C4-2B (cell line): ENCODE data around the gene SCN7A.
"Not testable (repeated sequence)": the region's sequence is repeated elsewhere in the genome, so short reads cannot be mapped to it uniquely, and the experiment has no call there.

ENCODE experiments used
- H3K27ac ChIP-seq: fragments of 450-650 bp; 2 replicates; pipeline ENCODE4 v1.5.1; 2017
- ZFX ChIP-seq: fragments of 450-650 bp; IDR thresholded peaks from 2 replicates; pipeline ENCODE4 v1.6.1; 2017
- TF ChIP-seq, protein P1 (sequence below): fragments of 450-650 bp; conservative IDR thresholded peaks from 2 replicates; pipeline ENCODE4 v1.5.1; 2017; ENCODE audit warnings: mild to moderate bottlenecking

The SCN7A gene

GRCh38 chr2:166411473-166412230, 82.4 kb downstream of the SCN7A start:
- TF ChIP-seq ZFX: no peak
- TF ChIP-seq, protein P1, sequence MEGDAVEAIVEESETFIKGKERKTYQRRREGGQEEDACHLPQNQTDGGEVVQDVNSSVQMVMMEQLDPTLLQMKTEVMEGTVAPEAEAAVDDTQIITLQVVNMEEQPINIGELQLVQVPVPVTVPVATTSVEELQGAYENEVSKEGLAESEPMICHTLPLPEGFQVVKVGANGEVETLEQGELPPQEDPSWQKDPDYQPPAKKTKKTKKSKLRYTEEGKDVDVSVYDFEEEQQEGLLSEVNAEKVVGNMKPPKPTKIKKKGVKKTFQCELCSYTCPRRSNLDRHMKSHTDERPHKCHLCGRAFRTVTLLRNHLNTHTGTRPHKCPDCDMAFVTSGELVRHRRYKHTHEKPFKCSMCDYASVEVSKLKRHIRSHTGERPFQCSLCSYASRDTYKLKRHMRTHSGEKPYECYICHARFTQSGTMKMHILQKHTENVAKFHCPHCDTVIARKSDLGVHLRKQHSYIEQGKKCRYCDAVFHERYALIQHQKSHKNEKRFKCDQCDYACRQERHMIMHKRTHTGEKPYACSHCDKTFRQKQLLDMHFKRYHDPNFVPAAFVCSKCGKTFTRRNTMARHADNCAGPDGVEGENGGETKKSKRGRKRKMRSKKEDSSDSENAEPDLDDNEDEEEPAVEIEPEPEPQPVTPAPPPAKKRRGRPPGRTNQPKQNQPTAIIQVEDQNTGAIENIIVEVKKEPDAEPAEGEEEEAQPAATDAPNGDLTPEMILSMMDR: no peak

DNA sequence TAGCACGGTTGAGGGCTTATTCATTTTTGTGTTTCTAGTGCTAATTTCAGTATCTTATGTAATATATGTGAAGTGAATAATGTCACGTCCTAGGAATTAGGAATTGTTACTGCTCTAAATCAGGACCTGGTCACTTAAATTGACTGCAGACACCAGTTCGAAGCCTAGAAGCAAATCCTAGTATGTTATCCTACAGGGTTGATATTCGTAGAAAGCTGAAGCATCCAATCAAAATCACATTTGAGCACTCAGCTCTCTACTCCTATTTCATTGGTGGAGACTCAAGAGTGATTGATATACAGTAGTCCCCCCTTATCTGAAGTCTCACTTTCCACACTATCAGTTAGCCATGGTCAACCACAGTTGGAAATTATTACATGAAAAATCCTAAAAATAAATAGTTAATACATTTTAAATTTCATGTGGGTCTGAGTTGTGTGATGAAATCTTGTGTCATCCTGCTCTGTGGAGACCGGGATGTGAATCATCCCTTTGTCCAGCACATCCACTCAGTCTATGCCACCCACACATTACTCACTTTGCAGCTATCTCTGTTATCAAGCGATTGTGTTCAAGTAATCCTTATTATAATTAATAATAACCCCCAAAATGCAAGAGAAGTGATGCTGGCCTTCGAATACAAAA, 83.1 kb downstream of the SCN7A start:
- TF ChIP-seq ZFX: no peak
- TF ChIP-seq, protein P1: no peak
- H3K27ac ChIP-seq: no peak overlapping the region

More at GRCh38 chr2:166411473-166412230, 82.4 kb downstream of the SCN7A start:
- no peak overlapping the region for H3K27ac ChIP-seq

- H3K27ac ChIP-seq: not testable (repeated sequence)
Observed at GRCh38 chr2:166407746-166408145, 86.3 kb downstream of the SCN7A start.

- no peak for TF ChIP-seq ZFX
- TF ChIP-seq, protein P1: no peak
- no peak overlapping the region for H3K27ac ChIP-seq
Observed at GRCh38 chr2:166406374-166406773, 87.7 kb downstream of the SCN7A start.

GRCh38 chr2:166405569-166405926, 88.5 kb downstream of the SCN7A start:
- TF ChIP-seq, protein P1: no peak
- TF ChIP-seq ZFX: no peak
- no peak overlapping the region for H3K27ac ChIP-seq

- TF ChIP-seq ZFX: no peak
- TF ChIP-seq, protein P1: no peak
- H3K27ac ChIP-seq: no peak overlapping the region
Observed at GRCh38 chr2:166404831-166405568, 89.0 kb downstream of the SCN7A start.

DNA sequence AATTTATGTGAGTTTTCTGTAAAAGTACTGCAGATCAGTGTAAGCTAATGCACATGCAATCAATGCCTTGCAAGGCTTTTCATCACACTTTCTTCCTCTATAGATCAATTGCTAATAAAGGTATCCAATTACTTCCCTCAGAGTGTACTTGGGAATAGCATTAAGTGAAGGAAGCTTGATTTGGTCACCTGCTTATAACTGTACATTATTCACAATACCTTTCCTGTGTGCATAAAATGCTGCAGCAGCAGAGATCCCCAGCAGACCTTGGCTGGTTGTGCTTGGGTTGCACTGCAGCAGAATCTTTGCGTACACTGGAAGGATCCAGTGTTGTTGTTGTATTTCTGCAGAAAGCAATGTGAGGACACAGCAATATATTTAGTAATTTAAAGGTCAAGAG, 99.8 kb downstream of the SCN7A start:
- no peak overlapping the region for H3K27ac ChIP-seq
- TF ChIP-seq, protein P1: no peak
- TF ChIP-seq ZFX: no peak
